Lung microvascular endothelial cell (primary cell): ENCODE results near the gene TNS4. TPM values are rescaled to one million over a fixed set of nuclear protein-coding genes. Genes with fewer than 3 reads are reported as not detected.

ENCODE experiments used
- DNase-seq, 2 donors: peaks; one replicate each; pipeline versions ENCODE4 v3.0.0 to v3.0.0-alpha.2; 2010; ENCODE audit warnings: low read depth in 2 of 2
- total RNA-seq: library from RNA; depleted of rRNA; stranded (reverse); fragments of >200 nt; gene quantifications from 2 replicates; pipeline ENCODE4 v1.2.1, GENCODE V29; 2014

The TNS4 gene
- total RNA-seq, 1 donor from 2014 or later = not detected

GRCh38 chr17:40437095-40437732 lies 64.2 kb downstream of the TNS4 start:
- DNase-seq = no peak

- DNase-seq = no peak
Observed at GRCh38 chr17:40436636-40437035, 64.8 kb downstream of the TNS4 start.

GRCh38 chr17:40433551-40434415 lies 67.6 kb downstream of the TNS4 start:
- no peak for DNase-seq

GRCh38 chr17:40432864-40433528 lies 68.4 kb downstream of the TNS4 start:
- no peak for DNase-seq

- no peak for DNase-seq
Observed at GRCh38 chr17:40431231-40431602, 70.2 kb downstream of the TNS4 start.

- DNase-seq = no peak
Observed at GRCh38 chr17:40430272-40431230, 70.9 kb downstream of the TNS4 start.

- DNase-seq = no peak
Observed at GRCh38 chr17:40427002-40427491, 74.4 kb downstream of the TNS4 start.

Other genes with a start within 250 kb of the TNS4 start
- gene CDC6, start 213.7 kb downstream of the TNS4 start, total RNA-seq = 3.8 and 8.3 TPM in 2 replicates
- 5.4 and 6.0 TPM in 2 replicates for gene RARA, start 192.4 kb downstream of the TNS4 start, total RNA-seq
- 2.2 and 3.0 TPM in 2 replicates for gene GJD3, start 136.9 kb downstream of the TNS4 start, total RNA-seq
- 10.5 and 35.3 TPM in 2 replicates for gene TOP2A, start 83.7 kb downstream of the TNS4 start, total RNA-seq
- gene IGFBP4, start 58.2 kb downstream of the TNS4 start, total RNA-seq = 163 and 193 TPM in 2 replicates
- gene CCR7, start 63.8 kb upstream of the TNS4 start, total RNA-seq = under 0.01 TPM in 1 of 2 replicates, not detected in the other
- gene SMARCE1, start 146.2 kb upstream of the TNS4 start, total RNA-seq = 52.8 and 63.0 TPM in 2 replicates
- not detected in 2 replicates for gene KRT222, start 163.6 kb upstream of the TNS4 start, total RNA-seq
- gene KRT24, start 202.1 kb upstream of the TNS4 start, total RNA-seq = not detected in 2 replicates